Panc1 (cell line): ENCODE results near the gene CDH3. TPM values are rescaled to one million over a fixed set of nuclear protein-coding genes. Genes with fewer than 3 reads are reported as not detected.

Source experiments
- ATAC-seq: fragments of 200-7000 bp; cut with Tn5 transposase; 2 replicates; pipeline ENCODE4 v1.9.1; 2020; ENCODE audit warnings: mild to moderate bottlenecking, moderate library complexity
- BruUV-seq: library from RNA; stranded (reverse); fragments of 400-500 nt; replicated peaks from 2 replicates; lab custom pipeline; 2021; lab: Mats Ljungman, UMichigan
- CTCF ChIA-PET: fragments of 300-600 bp; sonication (Branson Sonifier 250); formaldehyde crosslinking; loops from one replicate; lab custom pipeline; 2022; ENCODE audit warnings: antibody characterized with exemption; lab: Charles Lee
- POLR2A ChIA-PET: fragments of 300-600 bp; sonication (Branson Sonifier 250); formaldehyde crosslinking; loops from one replicate; lab custom pipeline; 2022; ENCODE audit warnings: antibody characterized with exemption; lab: Charles Lee
- DNase-seq: peaks from one replicate; pipeline ENCODE4 v3.0.0-alpha.2; 2010; ENCODE audit warnings: low read depth, low spot score
- H3K27ac ChIP-seq: 2 replicates; pipeline ENCODE4 v1.5.1; 2011; ENCODE audit warnings: mild to moderate bottlenecking, low read length, inconsistent platforms
- H3K27me3 ChIP-seq: fragments of 200-500 bp; sonication (Bioruptor generic); 2 replicates; pipeline ENCODE4 v1.6.0; 2014; ENCODE audit warnings: low read length, inconsistent platforms; ENCODE audit not compliant: control insufficient read depth, insufficient read depth
- H3K36me3 ChIP-seq: fragments of 200-500 bp; sonication (Bioruptor generic); 2 replicates; pipeline ENCODE4 v1.5.1; 2014; ENCODE audit warnings: inconsistent platforms, mild to moderate bottlenecking, low read length, moderate library complexity; ENCODE audit not compliant: control insufficient read depth, insufficient read depth
- H3K4me1 ChIP-seq: 2 replicates; pipeline ENCODE4 v1.5.1; 2011; ENCODE audit warnings: inconsistent platforms, mild to moderate bottlenecking, low read length, moderate library complexity; ENCODE audit not compliant: control insufficient read depth, insufficient read depth
- H3K4me3 ChIP-seq, 2 experiments: 2 replicates each; pipeline ENCODE4 v1.5.1; 2011 to 2012; ENCODE audit warnings: low read depth in 2 of 2, low read length in 2 of 2, mild to moderate bottlenecking in 2 of 2, inconsistent platforms in 1 of 2, moderate library complexity in 1 of 2
- H3K9me3 ChIP-seq: fragments of 200-500 bp; sonication (Bioruptor generic); 2 replicates; pipeline ENCODE4 v1.5.1; 2014; ENCODE audit warnings: low read depth, mild to moderate bottlenecking, inconsistent platforms, low read length, moderate library complexity; ENCODE audit not compliant: control insufficient read depth, insufficient read depth
- POLR2AphosphoS5 ChIP-seq: IDR thresholded peaks from 2 replicates; pipeline ENCODE4 v1.6.1; 2012; ENCODE audit warnings: mild to moderate bottlenecking, low read depth, low read length, moderate library complexity
- SIN3A ChIP-seq: IDR thresholded peaks from 2 replicates; pipeline ENCODE4 v1.6.1; 2012; ENCODE audit warnings: low read depth, mild to moderate bottlenecking, low read length, moderate library complexity, borderline replicate concordance; ENCODE audit not compliant: insufficient read depth
- TCF7L2 ChIP-seq: IDR thresholded peaks from 2 replicates; pipeline ENCODE4 v1.6.1; 2011; ENCODE audit warnings: mild to moderate bottlenecking, low read depth, low read length, inconsistent platforms
- in situ Hi-C: cut with HindIII; loops from 2 replicates; pipeline ENCODE4 v1.10.0; 2016; ENCODE audit warnings: low sequenced_read_pairs, low pct_unique_long_range_greater_than_20kb
- intact Hi-C: fragments of 100-400 bp; cut with micrococcal nuclease; formaldehyde crosslinking; loops from one replicate; pipeline ENCODE4 v1.10.0; 2022; ENCODE audit not compliant: unreplicated experiment
- total RNA-seq: library from RNA; stranded (reverse); gene quantifications from one replicate; pipeline ENCODE4 v1.2.1, GENCODE V29; 2021; ENCODE audit not compliant: unreplicated experiment
- TF ChIP-seq, protein P1 (sequence below): fragments of 450-650 bp; IDR thresholded peaks from 2 replicates; pipeline ENCODE4 v1.5.1; 2017; ENCODE audit warnings: mild to moderate bottlenecking
- TF ChIP-seq, protein P2 (sequence below), 2 experiments: IDR thresholded peaks; 2 replicates each; pipeline ENCODE4 v1.6.1; 2011 to 2012; ENCODE audit warnings: low read depth in 2 of 2, control low read depth in 1 of 2, low read length in 1 of 2, mild to moderate bottlenecking in 1 of 2, moderate library complexity in 1 of 2; ENCODE audit not compliant: insufficient read depth in 1 of 2

CDH3 gene
- total RNA-seq, 1 experiment from 2014 or later: 16.7 TPM

GRCh38 chr16:68739964-68740627, 95.0 kb downstream of the CDH3 start:
- H3K27me3 ChIP-seq: no peaks in the 10 kb centered on the region
- H3K36me3 ChIP-seq: no peaks in the 10 kb centered on the region; the same call in 1 of the 2 replicates
- BruUV-seq: no TSS peak
- TF ChIP-seq SIN3A: no peak
- TF ChIP-seq TCF7L2: no peak
- TF ChIP-seq, protein P1, sequence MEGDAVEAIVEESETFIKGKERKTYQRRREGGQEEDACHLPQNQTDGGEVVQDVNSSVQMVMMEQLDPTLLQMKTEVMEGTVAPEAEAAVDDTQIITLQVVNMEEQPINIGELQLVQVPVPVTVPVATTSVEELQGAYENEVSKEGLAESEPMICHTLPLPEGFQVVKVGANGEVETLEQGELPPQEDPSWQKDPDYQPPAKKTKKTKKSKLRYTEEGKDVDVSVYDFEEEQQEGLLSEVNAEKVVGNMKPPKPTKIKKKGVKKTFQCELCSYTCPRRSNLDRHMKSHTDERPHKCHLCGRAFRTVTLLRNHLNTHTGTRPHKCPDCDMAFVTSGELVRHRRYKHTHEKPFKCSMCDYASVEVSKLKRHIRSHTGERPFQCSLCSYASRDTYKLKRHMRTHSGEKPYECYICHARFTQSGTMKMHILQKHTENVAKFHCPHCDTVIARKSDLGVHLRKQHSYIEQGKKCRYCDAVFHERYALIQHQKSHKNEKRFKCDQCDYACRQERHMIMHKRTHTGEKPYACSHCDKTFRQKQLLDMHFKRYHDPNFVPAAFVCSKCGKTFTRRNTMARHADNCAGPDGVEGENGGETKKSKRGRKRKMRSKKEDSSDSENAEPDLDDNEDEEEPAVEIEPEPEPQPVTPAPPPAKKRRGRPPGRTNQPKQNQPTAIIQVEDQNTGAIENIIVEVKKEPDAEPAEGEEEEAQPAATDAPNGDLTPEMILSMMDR: no peak
- TF ChIP-seq POLR2AphosphoS5: no peak
- TF ChIP-seq, protein P2, sequence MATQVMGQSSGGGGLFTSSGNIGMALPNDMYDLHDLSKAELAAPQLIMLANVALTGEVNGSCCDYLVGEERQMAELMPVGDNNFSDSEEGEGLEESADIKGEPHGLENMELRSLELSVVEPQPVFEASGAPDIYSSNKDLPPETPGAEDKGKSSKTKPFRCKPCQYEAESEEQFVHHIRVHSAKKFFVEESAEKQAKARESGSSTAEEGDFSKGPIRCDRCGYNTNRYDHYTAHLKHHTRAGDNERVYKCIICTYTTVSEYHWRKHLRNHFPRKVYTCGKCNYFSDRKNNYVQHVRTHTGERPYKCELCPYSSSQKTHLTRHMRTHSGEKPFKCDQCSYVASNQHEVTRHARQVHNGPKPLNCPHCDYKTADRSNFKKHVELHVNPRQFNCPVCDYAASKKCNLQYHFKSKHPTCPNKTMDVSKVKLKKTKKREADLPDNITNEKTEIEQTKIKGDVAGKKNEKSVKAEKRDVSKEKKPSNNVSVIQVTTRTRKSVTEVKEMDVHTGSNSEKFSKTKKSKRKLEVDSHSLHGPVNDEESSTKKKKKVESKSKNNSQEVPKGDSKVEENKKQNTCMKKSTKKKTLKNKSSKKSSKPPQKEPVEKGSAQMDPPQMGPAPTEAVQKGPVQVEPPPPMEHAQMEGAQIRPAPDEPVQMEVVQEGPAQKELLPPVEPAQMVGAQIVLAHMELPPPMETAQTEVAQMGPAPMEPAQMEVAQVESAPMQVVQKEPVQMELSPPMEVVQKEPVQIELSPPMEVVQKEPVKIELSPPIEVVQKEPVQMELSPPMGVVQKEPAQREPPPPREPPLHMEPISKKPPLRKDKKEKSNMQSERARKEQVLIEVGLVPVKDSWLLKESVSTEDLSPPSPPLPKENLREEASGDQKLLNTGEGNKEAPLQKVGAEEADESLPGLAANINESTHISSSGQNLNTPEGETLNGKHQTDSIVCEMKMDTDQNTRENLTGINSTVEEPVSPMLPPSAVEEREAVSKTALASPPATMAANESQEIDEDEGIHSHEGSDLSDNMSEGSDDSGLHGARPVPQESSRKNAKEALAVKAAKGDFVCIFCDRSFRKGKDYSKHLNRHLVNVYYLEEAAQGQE (IDR thresholded peaks at IDR 0.05; ENCODE audit: insufficient read depth in 1 of 2, low read depth in 2 of 2, low read length in 1 of 2): no peak
- POLR2A ChIA-PET: interaction anchor here (0.7 kb wide), 2 partner anchors 34 to 221 kb away, joined by 3 read pairs; no protein-coding TSS in a partner anchor
- H3K9me3 ChIP-seq: no peaks in the 10 kb centered on the region
- intact Hi-C loops (no loop called here), in situ Hi-C loops (no loop called here)
- no peak for DNase-seq
- H3K4me3 ChIP-seq: no peak overlapping the region
- no peak for ATAC-seq
- H3K4me1 ChIP-seq: peaks cover 33% of the 10 kb centered on the region
- CTCF ChIA-PET: no interaction called here
- H3K27ac ChIP-seq: peak overlapping the region; percentile 61; the same call in 1 of the 2 replicates

GRCh38 chr16:68740628-68741346, 95.7 kb downstream of the CDH3 start:
- no peak for ATAC-seq
- Histone ChIP-seq H3K4me1 (peaks cover 34% of the 10 kb centered on the region), H3K36me3 (no peaks in the 10 kb centered on the region; the same call in 1 of the 2 replicates), H3K27ac (peak overlapping the region; percentile 46; the same call in 1 of the 2 replicates), H3K4me3 (no peak overlapping the region), H3K9me3 (no peaks in the 10 kb centered on the region), H3K27me3 (no peaks in the 10 kb centered on the region)
- TF ChIP-seq, protein P2 (IDR thresholded peaks at IDR 0.05; ENCODE audit: insufficient read depth in 1 of 2, low read depth in 2 of 2, low read length in 1 of 2): no peak
- TF ChIP-seq SIN3A: no peak
- no peak for TF ChIP-seq POLR2AphosphoS5
- TF ChIP-seq, protein P1: no peak
- intact Hi-C loops: no loop called here
- DNase-seq: no peak
- CTCF ChIA-PET: no interaction called here
- in situ Hi-C loops: no loop called here
- POLR2A ChIA-PET: interaction anchor here (0.7 kb wide), 2 partner anchors 35 to 222 kb away, joined by 3 read pairs; no protein-coding TSS in a partner anchor
- BruUV-seq: no TSS peak
